H1 (cell line): ENCODE measurements around the gene RNF135. TPM values are rescaled to one million over a fixed set of nuclear protein-coding genes. Genes with fewer than 3 reads are reported as not detected.
A peak's percentile ranks its signal among the peaks of the same experiment; 100 is the strongest.

Source experiments
- ASH2L ChIP-seq: fragments of 200-600, 300-600 bp; sonication (generic); IDR thresholded peaks from one replicate; pipeline ENCODE4 v1.7.1; 2017; ENCODE audit warnings: low read length
- KDM1A ChIP-seq: fragments of 200-600, 300-600 bp; sonication (generic); IDR thresholded peaks from 2 replicates; pipeline ENCODE4 v1.7.1; 2016; ENCODE audit warnings: mild to moderate bottlenecking, low read length, borderline replicate concordance
- POLR2A ChIP-seq, 2 experiments: IDR thresholded peaks; 1 replicate in 1 of 2; 2 replicates in 1 of 2; pipeline ENCODE4 v1.6.1; 2011; ENCODE audit warnings: low read depth in 2 of 2, low read length in 2 of 2, mild to moderate bottlenecking in 2 of 2; ENCODE audit errors: control extremely low read depth in 1 of 2
- POLR2AphosphoS5 ChIP-seq: IDR thresholded peaks from 2 replicates; pipeline ENCODE4 v1.6.1; 2011; ENCODE audit warnings: low read depth, low read length
- RFX5 ChIP-seq: IDR thresholded peaks from 2 replicates; pipeline ENCODE4 v1.6.1; 2011; ENCODE audit warnings: low read depth, low read length, improper control_type of control experiment, borderline replicate concordance
- SIX5 ChIP-seq: IDR thresholded peaks from 2 replicates; pipeline ENCODE4 v1.6.1; 2011; ENCODE audit warnings: mild to moderate bottlenecking, low read depth, low read length
- SP2 ChIP-seq: IDR thresholded peaks from 2 replicates; pipeline ENCODE4 v1.6.1; 2012; ENCODE audit warnings: mild to moderate bottlenecking, low read length, inconsistent platforms
- TBP ChIP-seq: IDR thresholded peaks from 2 replicates; pipeline ENCODE4 v1.6.1; 2011; ENCODE audit warnings: low read depth, low read length, improper control_type of control experiment
- polyA plus RNA-seq, 7 experiments: library from polyadenylated mRNA; depleted of rRNA in 3 of 7; stranded (reverse) in 5 of 7; unstranded in 2 of 7; fragments of >200 nt in 5 of 7; fragments of 200-250 nt in 2 of 7; gene quantifications; 1 replicate in 5 of 7; 2 replicates in 1 of 7; 4 replicates in 1 of 7; pipeline versions ENCODE4 v1.2.1 to v1.2.3, GENCODE V29; 2011 to 2013; ENCODE audit warnings: missing spikeins in 2 of 7, mixed read lengths in 2 of 7
- total RNA-seq: library from RNA; stranded (reverse); fragmentation: NEBNext Ultra II Directional; extraction: Animal tissue kit (Norgen Biotek cat#: 25700); gene quantifications from 2 replicates; pipeline ENCODE4 v1.2.1, GENCODE V29; 2021
- TF ChIP-seq, protein P1 (sequence below): fragments of 300-600 bp; sonication (generic); IDR thresholded peaks from 2 replicates; pipeline ENCODE4 v1.7.1; 2012; ENCODE audit warnings: low read length, moderate library complexity, mild to moderate bottlenecking, inconsistent platforms; ENCODE audit not compliant: insufficient replicate concordance

The RNF135 gene
- total and polyA plus RNA-seq, 2 of the 8 experiments (the other 6 are each of a cell fraction or from before 2014, with no cell fraction given): 8.8 to 9.0 TPM

DNA sequence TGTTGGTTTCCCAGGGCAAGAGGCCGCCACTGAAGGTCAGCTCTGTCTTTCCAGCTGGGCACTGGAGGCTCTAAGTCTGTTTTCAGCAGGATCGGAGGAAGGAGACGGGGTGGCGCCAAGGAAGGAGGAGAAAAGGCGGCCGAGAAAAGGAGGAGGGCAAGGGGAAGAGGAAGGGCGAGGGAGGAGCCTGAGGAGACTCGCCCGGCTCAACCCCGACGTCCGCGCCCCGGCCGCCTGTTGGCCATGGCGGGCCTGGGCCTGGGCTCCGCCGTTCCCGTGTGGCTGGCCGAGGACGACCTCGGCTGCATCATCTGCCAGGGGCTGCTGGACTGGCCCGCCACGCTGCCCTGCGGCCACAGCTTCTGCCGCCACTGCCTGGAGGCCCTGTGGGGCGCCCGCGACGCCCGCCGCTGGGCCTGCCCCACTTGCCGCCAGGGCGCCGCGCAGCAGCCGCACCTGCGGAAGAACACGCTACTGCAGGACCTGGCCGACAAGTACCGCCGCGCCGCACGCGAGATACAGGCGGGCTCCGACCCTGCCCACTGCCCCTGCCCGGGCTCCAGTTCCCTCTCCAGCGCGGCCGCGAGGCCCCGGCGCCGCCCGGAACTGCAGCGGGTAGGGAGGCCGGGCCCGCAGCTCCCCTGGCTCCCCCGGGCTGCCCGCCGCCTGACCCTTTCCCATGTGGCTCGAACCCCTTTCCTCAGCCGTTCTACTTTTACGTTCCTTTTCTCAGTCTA lies at the start of gene RNF135 (continued):
- TF ChIP-seq, protein P1, sequence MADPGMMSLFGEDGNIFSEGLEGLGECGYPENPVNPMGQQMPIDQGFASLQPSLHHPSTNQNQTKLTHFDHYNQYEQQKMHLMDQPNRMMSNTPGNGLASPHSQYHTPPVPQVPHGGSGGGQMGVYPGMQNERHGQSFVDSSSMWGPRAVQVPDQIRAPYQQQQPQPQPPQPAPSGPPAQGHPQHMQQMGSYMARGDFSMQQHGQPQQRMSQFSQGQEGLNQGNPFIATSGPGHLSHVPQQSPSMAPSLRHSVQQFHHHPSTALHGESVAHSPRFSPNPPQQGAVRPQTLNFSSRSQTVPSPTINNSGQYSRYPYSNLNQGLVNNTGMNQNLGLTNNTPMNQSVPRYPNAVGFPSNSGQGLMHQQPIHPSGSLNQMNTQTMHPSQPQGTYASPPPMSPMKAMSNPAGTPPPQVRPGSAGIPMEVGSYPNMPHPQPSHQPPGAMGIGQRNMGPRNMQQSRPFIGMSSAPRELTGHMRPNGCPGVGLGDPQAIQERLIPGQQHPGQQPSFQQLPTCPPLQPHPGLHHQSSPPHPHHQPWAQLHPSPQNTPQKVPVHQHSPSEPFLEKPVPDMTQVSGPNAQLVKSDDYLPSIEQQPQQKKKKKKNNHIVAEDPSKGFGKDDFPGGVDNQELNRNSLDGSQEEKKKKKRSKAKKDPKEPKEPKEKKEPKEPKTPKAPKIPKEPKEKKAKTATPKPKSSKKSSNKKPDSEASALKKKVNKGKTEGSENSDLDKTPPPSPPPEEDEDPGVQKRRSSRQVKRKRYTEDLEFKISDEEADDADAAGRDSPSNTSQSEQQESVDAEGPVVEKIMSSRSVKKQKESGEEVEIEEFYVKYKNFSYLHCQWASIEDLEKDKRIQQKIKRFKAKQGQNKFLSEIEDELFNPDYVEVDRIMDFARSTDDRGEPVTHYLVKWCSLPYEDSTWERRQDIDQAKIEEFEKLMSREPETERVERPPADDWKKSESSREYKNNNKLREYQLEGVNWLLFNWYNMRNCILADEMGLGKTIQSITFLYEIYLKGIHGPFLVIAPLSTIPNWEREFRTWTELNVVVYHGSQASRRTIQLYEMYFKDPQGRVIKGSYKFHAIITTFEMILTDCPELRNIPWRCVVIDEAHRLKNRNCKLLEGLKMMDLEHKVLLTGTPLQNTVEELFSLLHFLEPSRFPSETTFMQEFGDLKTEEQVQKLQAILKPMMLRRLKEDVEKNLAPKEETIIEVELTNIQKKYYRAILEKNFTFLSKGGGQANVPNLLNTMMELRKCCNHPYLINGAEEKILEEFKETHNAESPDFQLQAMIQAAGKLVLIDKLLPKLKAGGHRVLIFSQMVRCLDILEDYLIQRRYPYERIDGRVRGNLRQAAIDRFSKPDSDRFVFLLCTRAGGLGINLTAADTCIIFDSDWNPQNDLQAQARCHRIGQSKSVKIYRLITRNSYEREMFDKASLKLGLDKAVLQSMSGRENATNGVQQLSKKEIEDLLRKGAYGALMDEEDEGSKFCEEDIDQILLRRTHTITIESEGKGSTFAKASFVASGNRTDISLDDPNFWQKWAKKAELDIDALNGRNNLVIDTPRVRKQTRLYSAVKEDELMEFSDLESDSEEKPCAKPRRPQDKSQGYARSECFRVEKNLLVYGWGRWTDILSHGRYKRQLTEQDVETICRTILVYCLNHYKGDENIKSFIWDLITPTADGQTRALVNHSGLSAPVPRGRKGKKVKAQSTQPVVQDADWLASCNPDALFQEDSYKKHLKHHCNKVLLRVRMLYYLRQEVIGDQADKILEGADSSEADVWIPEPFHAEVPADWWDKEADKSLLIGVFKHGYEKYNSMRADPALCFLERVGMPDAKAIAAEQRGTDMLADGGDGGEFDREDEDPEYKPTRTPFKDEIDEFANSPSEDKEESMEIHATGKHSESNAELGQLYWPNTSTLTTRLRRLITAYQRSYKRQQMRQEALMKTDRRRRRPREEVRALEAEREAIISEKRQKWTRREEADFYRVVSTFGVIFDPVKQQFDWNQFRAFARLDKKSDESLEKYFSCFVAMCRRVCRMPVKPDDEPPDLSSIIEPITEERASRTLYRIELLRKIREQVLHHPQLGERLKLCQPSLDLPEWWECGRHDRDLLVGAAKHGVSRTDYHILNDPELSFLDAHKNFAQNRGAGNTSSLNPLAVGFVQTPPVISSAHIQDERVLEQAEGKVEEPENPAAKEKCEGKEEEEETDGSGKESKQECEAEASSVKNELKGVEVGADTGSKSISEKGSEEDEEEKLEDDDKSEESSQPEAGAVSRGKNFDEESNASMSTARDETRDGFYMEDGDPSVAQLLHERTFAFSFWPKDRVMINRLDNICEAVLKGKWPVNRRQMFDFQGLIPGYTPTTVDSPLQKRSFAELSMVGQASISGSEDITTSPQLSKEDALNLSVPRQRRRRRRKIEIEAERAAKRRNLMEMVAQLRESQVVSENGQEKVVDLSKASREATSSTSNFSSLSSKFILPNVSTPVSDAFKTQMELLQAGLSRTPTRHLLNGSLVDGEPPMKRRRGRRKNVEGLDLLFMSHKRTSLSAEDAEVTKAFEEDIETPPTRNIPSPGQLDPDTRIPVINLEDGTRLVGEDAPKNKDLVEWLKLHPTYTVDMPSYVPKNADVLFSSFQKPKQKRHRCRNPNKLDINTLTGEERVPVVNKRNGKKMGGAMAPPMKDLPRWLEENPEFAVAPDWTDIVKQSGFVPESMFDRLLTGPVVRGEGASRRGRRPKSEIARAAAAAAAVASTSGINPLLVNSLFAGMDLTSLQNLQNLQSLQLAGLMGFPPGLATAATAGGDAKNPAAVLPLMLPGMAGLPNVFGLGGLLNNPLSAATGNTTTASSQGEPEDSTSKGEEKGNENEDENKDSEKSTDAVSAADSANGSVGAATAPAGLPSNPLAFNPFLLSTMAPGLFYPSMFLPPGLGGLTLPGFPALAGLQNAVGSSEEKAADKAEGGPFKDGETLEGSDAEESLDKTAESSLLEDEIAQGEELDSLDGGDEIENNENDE: no peak
- TF ChIP-seq POLR2AphosphoS5 (peak; percentile 65; the same call in 1 of the 2 replicates), SP2 (no peak), ASH2L (peak; percentile 87), TBP (peak; percentile 65; the same call in 1 of the 2 replicates), KDM1A (no peak), RFX5 (no peak), SIX5 (no peak), POLR2A (IDR thresholded peaks at IDR 0.05; ENCODE audit: control extremely low read depth in 1 of 2, low read depth in 2 of 2, low read length in 2 of 2) (peak; percentile 75 to 81)
